ENCODE results near the gene LRMDA.
"Not testable (repeated sequence)": the region's sequence is repeated elsewhere in the genome, so short reads cannot be mapped to it uniquely, and the experiment has no call there.

Gene LRMDA

GRCh38 chr10:75761289-75761688 is 329.9 kb downstream of the LRMDA start:
- DNase-seq, result no peak

GRCh38 chr10:75762431-75762802 is 331.0 kb downstream of the LRMDA start:
- DNase-seq, result no peak

- no peak for DNase-seq
These were observed 332.2 kb downstream of the LRMDA start for GRCh38 chr10:75763652-75764051.

- DNase-seq, result no peak
These were observed 333.8 kb downstream of the LRMDA start for GRCh38 chr10:75764974-75765788.

- no peak for DNase-seq
These were observed 334.3 kb downstream of the LRMDA start for GRCh38 chr10:75765789-75766096.

GRCh38 chr10:75766106-75766505 is 334.7 kb downstream of the LRMDA start:
- no peak for DNase-seq

GRCh38 chr10:75766752-75767151 is 335.3 kb downstream of the LRMDA start:
- DNase-seq, result not testable (repeated sequence)

- DNase-seq, result no peak
These were observed 339.2 kb downstream of the LRMDA start for GRCh38 chr10:75770626-75771081.

- DNase-seq, result no peak
These were observed 340.2 kb downstream of the LRMDA start for GRCh38 chr10:75771606-75772005.

- DNase-seq, result no peak
These were observed 340.9 kb downstream of the LRMDA start for GRCh38 chr10:75772153-75772887.

GRCh38 chr10:75773231-75773780 is 341.9 kb downstream of the LRMDA start:
- DNase-seq, result no peak

- no peak for DNase-seq
These were observed 342.7 kb downstream of the LRMDA start for GRCh38 chr10:75773813-75774782.

GRCh38 chr10:75774783-75775490 is 343.5 kb downstream of the LRMDA start:
- no peak for DNase-seq

GRCh38 chr10:75776738-75777504 is 345.5 kb downstream of the LRMDA start:
- DNase-seq, result no peak

GRCh38 chr10:75778665-75779064 is 347.2 kb downstream of the LRMDA start:
- no peak for DNase-seq

GRCh38 chr10:75779276-75779675 is 347.9 kb downstream of the LRMDA start:
- no peak for DNase-seq

- DNase-seq, result no peak
These were observed 351.2 kb downstream of the LRMDA start for GRCh38 chr10:75782463-75783248.

GRCh38 chr10:75788394-75789205 is 357.2 kb downstream of the LRMDA start:
- no peak for DNase-seq

GRCh38 chr10:75793848-75794247 is 362.4 kb downstream of the LRMDA start:
- no peak for DNase-seq

- no peak for DNase-seq
These were observed 369.7 kb downstream of the LRMDA start for GRCh38 chr10:75801121-75801520.
